Ovary (tissue), 9 donors: ENCODE measurements around the gene ETV6. TPM values are rescaled to one million over a fixed set of nuclear protein-coding genes. Genes with fewer than 3 reads are reported as not detected.

Experiments used
- DNase-seq, 5 donors: peaks; one replicate each; pipeline ENCODE4 v3.0.0-alpha.2; 2019 to 2020
- H3K27ac ChIP-seq, 2 donors: fragments of 200-600 bp; one replicate each; pipeline versions ENCODE4 v1.5.1 to v1.8.0; 2019 to 2022
- H3K27me3 ChIP-seq: fragments of 200-600 bp; one replicate; pipeline ENCODE4 v1.8.0; 2022
- H3K36me3 ChIP-seq: fragments of 200-600 bp; sonication (generic); one replicate; pipeline ENCODE4 v1.5.1; 2019
- H3K4me1 ChIP-seq: one replicate; pipeline ENCODE4 v1.8.1; 2013; ENCODE audit warnings: mild to moderate bottlenecking, moderate library complexity; ENCODE audit not compliant: insufficient read depth
- H3K4me3 ChIP-seq: fragments of 200-600 bp; sonication (generic); one replicate; pipeline ENCODE4 v1.5.1; 2017
- H3K9me3 ChIP-seq, 2 donors: fragments of 200-600 bp in 1 of 2; sonication (generic) in 1 of 2; one replicate each; pipeline versions ENCODE4 v1.5.1 to v1.8.1; 2013 to 2019; ENCODE audit warnings: mild to moderate bottlenecking in 1 of 2, moderate library complexity in 1 of 2
- CTCF ChIP-seq, 3 donors: fragments of 450-650 bp in 2 of 3; fragments of 200-600 bp in 1 of 3; IDR thresholded peaks; one replicate each; pipeline versions ENCODE4 v1.5.1 to v1.8.0; 2016 to 2022; ENCODE audit warnings: antibody characterized with exemption in 3 of 3, mild to moderate bottlenecking in 1 of 3
- EP300 ChIP-seq: sonication (generic); formaldehyde crosslinking; IDR thresholded peaks from one replicate; pipeline ENCODE4 v1.6.1; 2017; ENCODE audit warnings: antibody characterized with exemption
- POLR2A ChIP-seq: fragments of 450-650 bp; IDR thresholded peaks from one replicate; pipeline ENCODE4 v1.6.1; 2017; ENCODE audit warnings: antibody characterized with exemption, mild to moderate bottlenecking, moderate library complexity
- WGBS, 3 donors: extraction: QIAGEN DNeasy Blood & Tissue Kit in 1 of 3; methylation state at CpG; one replicate each; pipeline versions ENCODE4 v1.1.5 to v1.1.7; 2013 to 2017; 5-methylcytosine and 5-hydroxymethylcytosine counted together
- intact Hi-C, 4 donors: fragments of 100-400 bp; cut with DNase I; formaldehyde crosslinking; loops; one replicate each; pipeline versions ENCODE4 v1.11.0 to v1.15.1; 2022 to 2023
- polyA plus RNA-seq, 2 donors: library from polyadenylated mRNA; stranded (reverse); fragments of 200-250 nt in 1 of 2; fragments of 350-450 nt in 1 of 2; fragmentation: Illumina TruSeq in 1 of 2; extraction: RNeasy Lipid Tissue Mini Kit (QIAGEN cat#74804) in 1 of 2; gene quantifications; one replicate each; pipeline ENCODE4 v1.2.3, GENCODE V29; 2013 to 2014
- total RNA-seq, 7 donors: library from RNA; depleted of rRNA in 2 of 7; stranded (reverse); fragments of >200 nt in 2 of 7; fragmentation: NEBNext Ultra II Directional in 3 of 7; extraction: Animal tissue kit (Norgen Biotek cat#: 25700) in 3 of 7; gene quantifications; one replicate each; pipeline versions ENCODE4 v1.1.0 to v1.2.4, GENCODE V29; 2016 to 2023
- donor health status: DM: no; HTN: no; CAD: no; lungs with moderate emphysema.
- donor health status: DM: no; HTN: no; CAD: no.
- donor health status: Bipolar disorder and iron deficiency.
- donor health status: DM: yes; HTN: yes; CAD: no.
- donor health status: DM: no; HTN: no; CAD: no.
- donor health status: DM: yes; HTN: yes; CAD: no.

ETV6 gene
- total and polyA plus RNA-seq, 9 donors = 4.4 to 34.6 (median 18.3) TPM

GRCh38 chr12:11765817-11766794 is 116.6 kb downstream of the ETV6 start:
- H3K9me3 ChIP-seq = no peaks in the 10 kb centered on the region
- intact Hi-C loops = no loop called here
- H3K4me3 ChIP-seq = no peak overlapping the region
- H3K4me1 ChIP-seq = peaks cover 9% of the 10 kb centered on the region
- TF ChIP-seq POLR2A (no peak), CTCF (IDR thresholded peaks at IDR 0.05) (no peak), EP300 (no peak)
- H3K27ac ChIP-seq = no peak overlapping the region
- WGBS, 3 donors = 25 to 33% (median 31%) methylated on average over 19 of the region's 19 CpGs
- H3K27me3 ChIP-seq = no peaks in the 10 kb centered on the region
- peak in 1 of 5 donors; percentile 29 for DNase-seq
- no peaks in the 10 kb centered on the region for H3K36me3 ChIP-seq

GRCh38 chr12:11767029-11767724 is 117.7 kb downstream of the ETV6 start:
- H3K27me3 ChIP-seq = no peaks in the 10 kb centered on the region
- no peak overlapping the region for H3K27ac ChIP-seq
- peaks cover 9% of the 10 kb centered on the region for H3K4me1 ChIP-seq
- DNase-seq = no peak
- TF ChIP-seq EP300 (no peak), POLR2A (no peak)
- H3K9me3 ChIP-seq = no peaks in the 10 kb centered on the region
- intact Hi-C loops = no loop called here
- 73 to 94% (median 79%) methylated on average over 4 of the region's 4 CpGs for WGBS, 3 donors
- no peaks in the 10 kb centered on the region for H3K36me3 ChIP-seq
- no peak overlapping the region for H3K4me3 ChIP-seq

GRCh38 chr12:11767798-11768197 is 118.3 kb downstream of the ETV6 start:
- 90 to 91% (median 90%) methylated on average over 3 of the region's 3 CpGs for WGBS, 3 donors
- Histone ChIP-seq H3K9me3 (no peaks in the 10 kb centered on the region), H3K27ac (no peak overlapping the region), H3K4me1 (peaks cover 9% of the 10 kb centered on the region), H3K27me3 (no peaks in the 10 kb centered on the region), H3K36me3 (no peaks in the 10 kb centered on the region), H3K4me3 (no peak overlapping the region)
- no peak for TF ChIP-seq CTCF (IDR thresholded peaks at IDR 0.05)
- no peak for TF ChIP-seq POLR2A
- no peak for TF ChIP-seq EP300
- intact Hi-C loops = no loop called here
- DNase-seq = no peak

GRCh38 chr12:11768233-11768965 is 118.9 kb downstream of the ETV6 start:
- no peak for DNase-seq
- Histone ChIP-seq H3K36me3 (no peaks in the 10 kb centered on the region), H3K27ac (no peak overlapping the region), H3K27me3 (no peaks in the 10 kb centered on the region), H3K4me3 (no peak overlapping the region), H3K9me3 (no peaks in the 10 kb centered on the region), H3K4me1 (peaks cover 9% of the 10 kb centered on the region)
- 78 to 87% (median 86%) methylated on average over 5 of the region's 5 CpGs for WGBS, 3 donors
- TF ChIP-seq POLR2A (no peak), CTCF (IDR thresholded peaks at IDR 0.05) (no peak), EP300 (no peak)
- intact Hi-C loops = no loop called here
